NCI-H526 treated with DMSO at 0.1 percent for 48 hours (cell line): Measurements from ENCODE around the gene DLL4.
"Not testable (repeated sequence)": the region's sequence is repeated elsewhere in the genome, so short reads cannot be mapped to it uniquely, and the experiment has no call there.

Experiments
- DNase-seq: peaks from one replicate; lab custom pipeline; 2025; lab: John Stamatoyannopoulos, UW

The DLL4 gene

GRCh38 chr15:40941528-40942336 is 12.6 kb downstream of the DLL4 start:
- peak; percentile 49 for DNase-seq

GRCh38 chr15:40942337-40942854 is 13.3 kb downstream of the DLL4 start:
- DNase-seq, result peak; percentile 10

- DNase-seq, result no peak
These were observed 13.7 kb downstream of the DLL4 start for GRCh38 chr15:40942878-40943277.

GRCh38 chr15:40943764-40944365 is 14.7 kb downstream of the DLL4 start:
- DNase-seq, result no peak

GRCh38 chr15:40944510-40945296 is 15.6 kb downstream of the DLL4 start:
- DNase-seq, result no peak

- DNase-seq, result no peak
These were observed 19.8 kb downstream of the DLL4 start for GRCh38 chr15:40948706-40949473.

GRCh38 chr15:40949756-40950207 is 20.6 kb downstream of the DLL4 start:
- DNase-seq, result no peak

GRCh38 chr15:40951764-40952163 is 22.6 kb downstream of the DLL4 start:
- no peak for DNase-seq

GRCh38 chr15:40952301-40952900 is 23.3 kb downstream of the DLL4 start:
- DNase-seq, result no peak

- peak; percentile 88 for DNase-seq
These were observed 24.0 kb downstream of the DLL4 start, which contains the start of gene CHAC1 for GRCh38 chr15:40952901-40953712. Gene CHAC1 (plus strand): TSS chr15:40953471. CDS start chr15:40953584, 113 bp downstream.

GRCh38 chr15:40953713-40954074 is 24.6 kb downstream of the DLL4 start:
- DNase-seq, result no peak

- not testable (repeated sequence) for DNase-seq
These were observed 25.2 kb downstream of the DLL4 start for GRCh38 chr15:40954158-40954848.

- DNase-seq, result no peak
These were observed 26.2 kb downstream of the DLL4 start for GRCh38 chr15:40955141-40955903.

- no peak for DNase-seq
These were observed 26.9 kb downstream of the DLL4 start for GRCh38 chr15:40955930-40956540.

- no peak for DNase-seq
These were observed 27.4 kb downstream of the DLL4 start for GRCh38 chr15:40956541-40956982.

GRCh38 chr15:40957041-40957555 is 28.0 kb downstream of the DLL4 start:
- no peak for DNase-seq

GRCh38 chr15:40957581-40958051 is 28.5 kb downstream of the DLL4 start:
- DNase-seq, result no peak

GRCh38 chr15:40958146-40958545 is 29.0 kb downstream of the DLL4 start:
- DNase-seq, result no peak
